HG03378 (cell line): ENCODE results near the gene ARMC3.
"Not testable (repeated sequence)": the region's sequence is repeated elsewhere in the genome, so short reads cannot be mapped to it uniquely, and the experiment has no call there.

Experiments used
- ATAC-seq: cut with Tn5 transposase; IDR thresholded peaks from one replicate; pipeline ENCODE4 v1.9.1; 2021; ENCODE audit warnings: mild to moderate bottlenecking, moderate library complexity; ENCODE audit not compliant: unreplicated experiment

The ARMC3 gene

DNA sequence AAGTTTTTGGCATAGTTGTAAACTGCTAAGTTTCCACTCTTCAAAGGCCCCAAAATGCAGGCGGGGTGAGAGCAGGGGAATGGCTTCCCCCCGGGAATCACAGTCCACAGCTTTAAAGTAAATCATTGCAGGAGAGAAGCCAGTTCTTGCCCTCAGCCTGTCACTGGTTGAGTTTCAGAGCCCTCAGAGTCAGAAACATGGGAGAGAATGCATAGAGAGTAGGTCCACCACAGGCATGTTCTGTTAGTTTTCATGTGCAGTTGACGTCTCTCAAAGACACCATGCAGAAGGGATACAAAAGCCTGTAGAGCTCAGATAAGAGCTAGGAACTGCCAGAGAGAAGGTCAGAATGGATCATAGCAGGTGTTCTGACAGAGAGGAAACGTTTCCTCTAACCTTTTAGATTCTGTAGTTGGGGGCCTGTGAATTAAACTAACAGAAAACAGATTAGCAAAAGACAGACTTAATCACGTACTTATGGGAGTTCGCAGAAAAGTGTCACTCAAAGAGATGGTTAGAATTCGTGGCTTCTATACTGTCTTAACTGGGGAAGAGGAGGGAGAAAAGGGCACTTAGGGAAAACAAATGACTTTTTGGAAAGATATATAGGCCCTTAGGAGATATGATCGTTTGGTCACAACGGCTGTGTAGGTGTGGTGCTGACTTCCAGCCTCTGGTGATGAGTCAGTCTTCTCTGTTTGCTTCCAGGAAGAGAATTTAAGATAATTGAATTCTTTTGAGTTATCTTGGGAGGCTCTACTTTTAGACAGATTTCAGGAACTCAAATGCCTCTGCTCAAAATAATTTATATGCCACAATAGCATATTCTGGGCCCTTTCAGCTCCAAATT lies 119.6 kb downstream of the ARMC3 start:
- no peak for ATAC-seq

DNA sequence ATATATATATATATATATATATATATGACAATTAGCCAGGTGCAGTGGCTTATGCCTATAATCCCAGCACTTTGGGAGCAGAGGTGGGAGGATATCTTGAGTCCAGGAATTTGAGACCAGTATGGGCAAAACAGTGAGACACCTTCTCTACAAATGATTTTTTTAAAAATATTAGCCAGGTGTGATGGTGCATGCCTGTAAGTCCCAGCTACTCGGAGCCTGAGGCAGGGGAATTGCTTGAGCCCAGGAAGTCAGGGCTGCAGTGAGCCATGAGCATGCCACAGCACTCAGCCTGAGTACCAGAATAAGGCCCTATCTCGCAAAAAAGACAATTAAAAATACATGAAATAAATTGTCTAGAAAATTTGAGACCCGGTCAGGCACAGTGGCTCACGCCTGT lies 120.3 kb downstream of the ARMC3 start:
- no peak for ATAC-seq

DNA sequence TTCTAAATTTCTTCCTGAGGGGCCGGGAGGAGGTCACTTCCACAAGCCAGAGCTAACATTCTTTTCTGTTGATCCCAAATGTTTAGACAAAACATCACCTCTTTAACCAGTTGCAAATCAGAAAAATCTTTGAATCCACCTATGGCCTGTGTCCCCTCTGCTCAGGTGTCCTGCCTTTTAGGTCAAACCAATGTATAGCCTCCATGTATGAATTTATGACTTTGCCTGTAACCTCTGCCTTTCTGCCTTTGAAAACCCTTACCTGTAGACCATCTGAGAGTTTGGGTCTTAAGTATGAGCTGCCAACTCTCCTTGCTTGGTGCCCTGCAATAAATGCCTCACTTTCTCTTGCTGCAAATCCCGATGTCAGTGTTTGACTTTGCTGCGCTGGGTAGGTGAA lies 123.4 kb downstream of the ARMC3 start:
- no peak for ATAC-seq

DNA sequence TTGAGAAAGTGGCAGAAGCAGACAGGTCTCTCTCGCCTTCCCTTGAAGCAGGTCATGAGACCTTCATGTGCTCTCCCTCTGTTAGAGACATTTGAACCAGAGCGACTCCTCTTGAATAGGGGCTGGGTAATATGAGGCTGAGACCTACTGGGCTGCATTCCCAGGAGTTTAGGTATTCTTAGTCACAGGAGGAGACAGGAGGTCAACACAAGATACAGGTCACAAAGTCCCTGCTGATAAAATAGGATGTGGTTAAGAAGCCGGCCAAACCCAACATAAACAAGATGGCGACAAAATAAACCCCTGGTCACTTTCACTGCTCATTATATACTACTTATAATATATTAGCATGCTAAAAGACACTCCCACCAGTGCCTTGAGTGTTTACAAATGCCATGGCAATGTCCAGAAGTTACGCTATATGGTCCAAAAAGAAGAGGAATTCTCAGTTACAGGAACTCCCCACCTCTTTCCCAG lies 124.0 kb downstream of the ARMC3 start:
- no peak for ATAC-seq

DNA sequence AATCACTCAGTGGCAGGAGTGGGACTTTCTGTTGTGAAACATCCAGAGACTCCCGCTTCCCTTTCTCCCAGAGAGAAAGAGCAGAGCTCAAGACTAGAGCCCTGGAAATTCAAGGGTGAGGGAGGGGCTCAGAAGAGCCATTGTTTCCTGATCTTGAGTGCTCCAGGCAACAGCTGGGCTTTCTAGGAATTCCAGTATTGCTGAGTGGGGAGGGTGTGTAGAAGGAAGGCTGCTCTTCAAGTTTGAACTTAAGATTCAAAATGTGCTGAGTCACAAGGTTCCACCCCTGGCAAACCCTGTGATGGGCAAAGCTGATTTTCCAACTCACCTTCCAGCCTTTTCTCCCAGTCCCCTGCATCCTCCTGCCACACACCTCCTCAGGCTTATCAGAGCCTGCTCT lies 125.2 kb downstream of the ARMC3 start:
- no peak for ATAC-seq

DNA sequence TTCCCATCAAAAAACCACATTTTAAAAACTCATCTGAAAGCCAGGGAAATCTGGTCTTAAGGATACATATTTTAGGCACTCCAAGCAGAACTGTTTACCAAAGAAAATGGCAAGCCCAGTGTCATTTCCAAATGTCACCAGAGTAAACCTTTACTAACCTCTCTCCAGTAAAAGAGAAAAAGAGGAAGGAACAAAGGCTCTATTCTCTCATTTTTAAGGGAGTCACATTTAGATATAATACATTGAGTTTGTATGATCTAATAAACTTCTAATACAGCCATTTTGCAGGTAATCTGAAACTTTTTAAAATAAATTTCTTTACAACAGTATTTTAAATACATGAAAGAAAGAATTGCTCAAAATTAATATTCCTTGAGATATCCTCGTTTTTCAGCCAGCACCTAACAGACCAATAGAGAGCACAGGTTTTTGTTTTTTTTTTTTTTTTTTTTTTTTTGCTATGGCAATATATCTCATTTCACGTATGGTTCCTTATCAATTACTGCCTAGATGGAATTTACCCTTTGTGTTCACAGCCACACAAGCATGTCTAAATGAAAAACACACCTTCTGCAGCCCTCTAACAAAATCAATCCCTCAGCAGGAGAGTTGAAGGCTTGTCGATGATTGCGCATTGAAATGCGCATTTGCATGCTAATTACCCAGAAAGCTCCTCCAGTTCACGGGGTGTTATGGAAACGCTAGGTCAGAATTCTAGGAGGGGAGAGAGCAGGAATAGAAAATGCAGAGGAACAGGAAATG lies 127.8 kb downstream of the ARMC3 start:
- ATAC-seq: no peak

DNA sequence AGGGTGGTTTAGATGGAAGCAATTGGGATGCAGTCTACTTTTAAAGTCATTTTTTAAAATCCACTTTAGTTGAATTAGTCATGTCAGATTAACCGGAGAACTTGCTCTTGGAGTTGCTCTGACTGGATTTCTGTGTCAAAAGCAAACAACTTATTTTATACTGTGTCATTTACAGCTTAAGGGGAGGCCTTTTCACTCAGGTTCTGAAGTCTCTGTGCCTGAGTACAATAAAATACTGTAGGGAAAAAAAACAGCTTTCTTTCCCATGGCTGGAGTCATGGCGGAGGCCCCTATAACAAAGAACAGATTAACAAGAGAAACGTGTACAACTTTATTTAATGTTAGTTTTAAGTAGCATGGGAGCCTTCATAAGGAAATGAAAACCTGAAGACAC lies 128.3 kb downstream of the ARMC3 start:
- ATAC-seq: no peak

DNA sequence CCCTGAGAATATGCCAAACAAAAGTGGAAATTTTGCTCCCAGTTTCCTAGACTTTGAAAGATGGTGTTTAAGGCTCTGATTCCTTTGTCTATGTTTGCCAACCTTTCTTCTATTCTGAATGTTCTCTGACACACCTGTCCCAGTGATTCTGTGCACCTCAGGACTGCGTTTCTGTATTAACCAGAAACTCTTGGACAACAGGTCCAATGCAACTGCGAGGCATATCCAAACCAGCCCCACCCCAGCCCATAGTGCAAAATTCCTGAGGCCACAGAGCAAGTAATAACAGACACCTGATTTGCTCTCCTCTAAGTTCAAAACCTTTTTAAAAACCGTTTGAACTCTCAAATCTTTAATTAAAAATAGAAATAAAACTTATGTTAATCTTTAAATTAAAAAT lies 130.5 kb downstream of the ARMC3 start:
- no peak for ATAC-seq

DNA sequence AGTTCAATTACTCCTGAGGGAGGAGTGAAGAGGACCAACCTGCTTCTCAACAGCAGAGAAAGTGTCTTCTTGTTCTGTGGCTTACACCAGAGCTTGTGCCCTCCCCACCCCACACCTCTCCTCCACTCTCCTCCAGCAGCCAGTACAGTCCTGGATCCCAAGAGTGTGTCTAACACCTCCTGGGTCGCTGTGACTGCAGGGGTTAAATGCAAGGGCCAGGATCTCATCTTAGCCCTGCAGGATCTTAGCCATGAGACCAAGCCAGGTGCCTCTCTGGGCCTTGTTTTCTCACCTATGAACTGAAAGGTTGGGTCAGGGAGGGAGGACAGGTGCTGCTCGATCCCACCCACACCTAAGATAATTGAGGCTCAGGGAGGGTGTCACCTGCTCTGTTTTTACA lies 133.1 kb downstream of the ARMC3 start:
- ATAC-seq: no peak

DNA sequence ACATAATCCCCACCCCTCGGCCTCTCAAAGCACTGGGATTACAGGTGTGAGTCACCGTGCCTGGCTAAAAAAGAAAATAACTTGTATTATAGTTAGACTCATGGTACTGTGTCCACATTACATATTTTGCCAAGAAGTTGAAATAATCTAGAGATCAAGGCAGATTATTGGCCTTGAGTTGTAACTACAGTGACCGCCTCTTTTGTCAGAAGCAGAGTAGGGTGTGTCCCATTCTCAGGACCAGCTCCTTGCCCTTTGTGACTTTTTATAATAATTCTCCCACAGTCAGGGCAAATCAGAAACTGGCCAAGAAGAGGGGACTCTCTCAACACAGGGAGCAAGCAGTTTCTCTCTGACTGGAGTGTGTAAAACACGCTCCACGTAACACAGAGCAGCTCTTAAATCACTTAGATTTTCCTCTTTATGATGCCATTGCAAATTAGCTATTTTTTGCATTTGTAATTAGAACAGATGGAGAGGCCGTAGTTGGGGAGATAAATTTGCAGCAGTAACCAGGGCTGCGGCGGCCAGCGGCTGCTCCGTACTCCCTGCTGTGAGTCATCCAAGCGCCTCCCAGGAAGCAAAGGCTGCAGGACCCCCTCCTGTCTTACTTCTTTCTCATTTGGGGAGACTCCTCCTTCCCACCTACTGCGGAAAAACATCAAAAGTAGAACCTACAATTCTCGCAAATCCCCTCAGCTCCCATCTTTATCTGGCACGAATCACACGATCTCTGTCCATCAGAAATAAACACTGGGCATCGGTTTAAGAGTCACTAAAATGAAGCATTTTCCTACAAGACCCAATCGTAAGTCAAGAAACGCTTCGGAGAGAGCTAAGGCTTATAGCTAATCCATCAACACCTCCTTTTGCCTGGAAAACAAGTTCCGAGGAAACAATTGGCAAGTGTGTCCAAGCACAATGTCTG lies 135.5 kb downstream of the ARMC3 start:
- no peak for ATAC-seq

DNA sequence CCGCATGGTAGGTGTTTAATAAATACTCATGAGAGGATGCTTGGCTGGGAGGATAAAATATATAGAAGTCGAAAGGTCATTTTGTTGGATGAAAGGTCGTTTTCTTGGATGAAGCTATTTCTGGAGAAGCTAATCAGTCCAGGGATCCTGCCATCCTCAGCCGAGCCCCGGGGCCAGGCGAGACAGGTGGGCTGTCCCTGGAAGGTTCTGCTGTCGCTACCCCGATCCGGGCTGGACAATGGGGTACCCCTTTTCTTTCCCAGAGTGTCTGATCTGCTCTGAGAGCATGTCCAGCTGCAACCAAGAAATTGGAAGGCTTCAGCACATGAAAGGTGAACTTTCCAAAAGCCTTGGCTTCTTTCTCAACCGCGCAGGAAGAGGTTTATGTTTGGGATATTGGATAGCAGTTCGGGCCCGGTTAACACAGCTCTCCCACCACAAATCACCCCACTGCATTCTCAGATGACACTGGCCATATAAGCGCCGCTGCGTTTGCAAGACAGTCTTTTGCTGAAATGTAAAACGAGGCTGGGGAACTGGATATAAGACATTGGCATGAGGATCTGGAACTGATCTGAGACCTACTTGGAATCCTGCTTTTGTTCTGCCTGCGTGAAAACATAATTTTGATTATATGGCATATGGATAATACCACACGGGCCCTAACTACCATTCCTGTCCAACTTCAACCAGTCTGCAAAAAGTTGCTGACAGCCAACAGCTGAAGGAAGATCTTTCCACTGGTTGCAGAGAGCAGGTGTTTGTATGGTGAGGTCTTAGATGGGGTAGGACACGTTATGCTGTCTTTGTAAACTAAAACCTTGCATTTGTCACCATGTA lies 136.3 kb downstream of the ARMC3 start:
- no peak for ATAC-seq

DNA sequence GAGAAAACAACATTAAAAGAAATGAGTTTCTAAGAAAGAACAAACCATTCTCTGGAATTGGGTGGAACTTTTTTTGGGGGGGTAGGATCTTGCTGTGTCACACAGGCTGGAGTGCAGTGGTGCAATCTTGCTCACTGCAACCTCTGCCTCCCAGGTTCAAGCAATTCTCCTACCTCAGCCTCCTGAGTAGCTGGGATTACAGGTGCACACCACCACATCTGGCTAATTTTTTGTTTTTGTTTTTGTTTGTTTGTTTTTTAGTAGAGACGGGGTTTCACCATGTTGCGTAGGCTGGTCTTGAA lies 136.9 kb downstream of the ARMC3 start:
- ATAC-seq: not testable (repeated sequence)

DNA sequence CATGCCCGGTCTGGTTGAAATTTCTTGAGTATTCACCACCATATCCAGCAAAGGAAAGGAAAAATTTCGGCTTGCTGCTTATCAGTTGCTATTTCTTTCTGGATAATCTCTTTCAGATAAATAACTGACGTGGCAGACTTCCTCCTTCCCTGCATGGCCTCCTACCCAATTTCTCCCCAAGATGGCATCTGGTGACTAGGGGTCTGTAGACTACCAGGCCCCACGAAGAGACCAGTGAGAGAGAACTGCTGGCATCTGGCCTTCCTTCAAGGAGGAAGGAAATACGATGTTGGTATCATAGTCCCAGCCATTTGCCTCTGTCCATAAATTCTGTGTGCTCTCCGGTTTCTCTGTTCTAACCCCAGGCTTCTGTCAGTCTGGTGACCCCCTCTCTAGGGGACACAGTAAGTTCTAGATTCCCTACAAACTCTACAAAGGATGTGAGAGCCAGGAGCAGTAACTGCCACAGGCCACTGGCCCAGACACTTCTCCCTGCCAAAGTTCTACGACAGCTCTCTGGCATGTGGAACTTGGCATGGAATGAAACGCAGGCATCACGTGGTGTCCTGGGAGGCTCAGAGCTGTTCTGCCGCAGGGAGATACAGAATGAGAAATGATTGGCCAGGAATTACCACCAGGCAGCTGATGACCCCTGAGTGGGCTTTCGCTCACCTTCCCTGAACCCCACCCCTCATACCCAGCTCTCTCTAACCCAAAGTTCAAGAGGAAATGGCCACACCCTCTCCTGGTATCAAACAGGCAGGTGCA lies 137.5 kb downstream of the ARMC3 start:
- ATAC-seq: no peak

DNA sequence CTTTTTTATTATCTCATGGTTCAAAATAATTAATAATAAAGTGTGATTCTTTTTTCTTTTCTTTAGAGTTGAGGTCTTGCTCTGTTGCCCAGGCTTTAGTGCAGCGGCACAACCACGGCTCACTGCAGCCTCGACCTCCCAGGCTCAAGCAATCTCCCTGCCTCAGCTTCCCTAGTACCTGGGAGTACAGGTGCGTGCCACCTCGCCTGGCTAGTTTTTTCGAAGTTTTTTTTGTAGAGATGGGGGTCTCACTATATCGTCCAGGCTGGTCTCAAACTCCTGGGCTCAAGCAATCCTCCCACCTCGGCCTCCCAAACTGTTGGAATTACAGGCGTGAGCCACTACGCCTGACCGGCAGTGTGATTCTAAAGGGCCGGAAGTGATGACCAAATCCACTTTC lies 139.5 kb downstream of the ARMC3 start:
- no peak for ATAC-seq

DNA sequence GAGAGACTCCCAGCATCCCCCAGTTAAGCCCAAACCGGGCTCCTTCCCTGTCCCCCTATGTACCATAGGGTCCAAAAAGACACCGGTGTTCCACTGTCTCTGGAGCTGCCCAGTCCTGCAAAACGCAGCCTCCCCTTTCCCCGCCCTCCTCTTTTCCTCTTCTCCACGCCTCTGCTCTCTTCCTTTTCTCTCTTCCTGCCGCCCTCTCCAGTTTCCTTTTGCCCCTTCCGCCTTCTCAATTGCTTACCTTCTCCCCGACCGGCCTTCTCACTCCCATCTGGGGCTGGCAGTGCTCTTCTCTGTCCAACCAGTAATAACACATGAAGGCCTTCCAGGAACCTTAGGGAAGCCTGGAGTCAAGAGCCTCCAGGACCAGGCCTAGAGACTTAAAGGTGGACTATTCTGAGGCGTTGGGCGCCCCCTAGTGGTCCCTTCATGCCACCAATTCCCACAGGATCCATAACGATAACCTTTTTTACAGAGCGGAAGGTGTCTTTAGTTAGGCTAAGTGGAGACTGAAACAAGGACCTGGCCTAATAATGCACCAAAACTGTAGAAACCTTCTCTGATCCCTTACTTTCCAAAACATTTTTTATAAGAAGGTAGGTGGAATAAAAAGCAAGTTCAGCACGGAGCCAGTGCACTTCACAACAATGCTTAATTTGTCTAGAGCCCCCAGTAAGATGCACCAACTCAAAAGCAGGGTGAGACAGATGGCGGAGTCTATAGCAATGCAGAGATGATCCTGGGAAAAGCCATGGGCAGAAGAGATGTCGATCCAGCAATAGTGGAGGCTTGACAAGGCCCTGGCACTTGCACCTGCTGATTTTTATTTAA lies 140.3 kb downstream of the ARMC3 start:
- peak; percentile 56 for ATAC-seq

DNA sequence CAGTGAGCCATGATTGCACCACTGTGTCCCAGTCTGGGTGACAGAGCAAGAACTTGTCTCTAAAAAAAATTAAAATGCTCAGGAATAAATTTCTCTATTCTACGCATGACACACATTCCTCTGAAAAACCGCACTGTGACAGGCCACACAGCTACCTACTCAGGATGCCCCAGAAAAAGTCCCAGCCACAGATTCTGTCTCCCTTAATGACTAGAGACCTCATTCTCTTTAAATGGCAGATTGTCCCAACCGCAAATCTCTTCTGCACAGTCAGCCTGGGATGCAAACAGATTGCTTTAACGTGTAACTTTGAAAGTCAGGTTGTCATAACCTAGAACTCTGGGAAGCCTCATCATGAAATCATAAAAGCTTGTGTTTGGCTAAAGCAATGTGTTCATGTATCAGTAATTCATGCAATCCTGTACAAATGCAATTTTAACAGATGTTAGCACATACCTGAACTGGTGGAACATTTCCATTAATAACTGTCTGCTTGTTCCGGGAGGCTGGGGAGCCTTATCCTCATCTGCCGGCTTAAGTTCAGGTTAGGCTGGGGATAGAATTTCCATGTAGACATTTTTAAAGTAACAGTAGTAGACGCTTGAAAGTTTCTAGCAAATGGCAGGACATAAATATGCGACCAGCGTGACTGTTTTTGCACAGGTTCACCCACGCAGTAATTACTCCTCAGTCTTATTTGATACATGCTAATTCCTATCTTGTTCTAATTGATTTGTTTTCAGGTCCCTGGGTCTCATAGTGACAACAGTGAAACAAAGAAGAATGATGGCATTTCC lies 141.4 kb downstream of the ARMC3 start:
- no peak for ATAC-seq

DNA sequence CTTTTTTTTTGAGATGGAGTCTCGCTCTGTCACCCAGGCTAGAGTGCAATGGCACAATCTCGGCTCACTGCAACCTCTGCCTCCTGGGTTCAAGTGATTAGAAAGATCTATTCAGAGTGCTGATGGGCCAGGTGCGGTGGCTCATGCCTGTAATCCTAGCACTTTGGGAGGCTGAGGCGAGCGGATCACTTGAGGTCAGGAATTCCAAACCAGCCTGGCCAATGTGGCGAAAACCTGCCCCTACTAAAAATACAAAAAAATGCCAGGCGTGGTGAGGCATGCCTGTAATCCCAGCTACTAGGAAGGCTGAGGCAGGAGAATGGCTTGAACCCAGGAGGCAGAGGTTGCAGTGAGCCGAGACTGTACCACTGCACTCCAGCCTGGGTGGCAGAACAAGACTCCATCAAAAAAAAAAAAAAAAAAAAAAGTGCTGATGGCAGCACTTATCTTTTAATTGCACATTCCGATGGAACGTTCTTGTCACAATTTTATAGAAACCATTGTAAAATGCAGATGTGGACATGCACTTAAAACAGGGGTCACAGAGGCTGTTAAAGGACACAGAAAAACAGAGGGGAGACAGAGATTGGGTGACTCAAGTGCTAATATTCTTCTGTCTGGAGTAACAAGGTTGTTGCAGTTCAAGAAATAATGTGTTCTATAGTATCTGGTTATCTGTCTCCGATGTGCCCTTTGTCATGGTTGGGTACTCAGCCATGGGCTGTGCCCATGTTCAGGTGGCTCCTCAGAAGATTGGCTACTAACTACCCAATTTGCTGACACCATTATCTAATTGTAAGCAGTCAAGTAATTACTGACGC lies 142.4 kb downstream of the ARMC3 start:
- peak; percentile 16 for ATAC-seq
